ENCODE data around the gene NCOA7.

- no peak for TF ChIP-seq ZNF8 (CRISPR knock-in tag; IDR thresholded peaks at IDR 0.05)
- TF ChIP-seq CREB5 (CRISPR knock-in tag; IDR thresholded peaks at IDR 0.05; ENCODE audit: low read depth), result no peak
- no peak for TF ChIP-seq ARNTL (CRISPR knock-in tag; IDR thresholded peaks at IDR 0.05; ENCODE audit: borderline replicate concordance, low read depth)
- TF ChIP-seq TCF4 (CRISPR knock-in tag; IDR thresholded peaks at IDR 0.05; ENCODE audit: borderline replicate concordance), result no peak
- TF ChIP-seq TOX (CRISPR knock-in tag; IDR thresholded peaks at IDR 0.05; ENCODE audit: borderline replicate concordance), result no peak
- TF ChIP-seq POU6F1 (CRISPR knock-in tag; IDR thresholded peaks at IDR 0.05; ENCODE audit: borderline replicate concordance, low read depth), result no peak
- no peak for TF ChIP-seq PATZ1 (CRISPR knock-in tag; IDR thresholded peaks at IDR 0.05; ENCODE audit: borderline replicate concordance)
- TF ChIP-seq CSRNP3 (CRISPR knock-in tag; IDR thresholded peaks at IDR 0.05), result no peak
- no peak for TF ChIP-seq RARB (CRISPR knock-in tag; IDR thresholded peaks at IDR 0.05)
- TF ChIP-seq GLIS3 (CRISPR knock-in tag; IDR thresholded peaks at IDR 0.05), result no peak
- TF ChIP-seq ZC3H10 (CRISPR knock-in tag; IDR thresholded peaks at IDR 0.05), result 0 out of 2 replicates have a peak, but pooled peaks have one; percentile 3
- TF ChIP-seq ZNF565 (CRISPR knock-in tag; conservative IDR thresholded peaks at IDR 0.05; ENCODE audit: low read depth), result no peak
- peak; percentile 89; the same call in 1 of the 2 replicates for TF ChIP-seq ZFP3 (CRISPR knock-in tag; IDR thresholded peaks at IDR 0.05)
- 0 out of 2 replicates have a peak, but pooled peaks have one; percentile 13 for TF ChIP-seq TSHZ2 (CRISPR knock-in tag; IDR thresholded peaks at IDR 0.05)
These were observed at the start of gene NCOA7 for GRCh38 chr6:125790358-125791150.
